Caco-2 (cell line): ENCODE measurements around the gene NRXN3. TPM values are rescaled to one million over a fixed set of nuclear protein-coding genes. Genes with fewer than 3 reads are reported as not detected.

Source experiments
- BruUV-seq: library from RNA; stranded (reverse); fragments of 400-500 nt; replicated peaks from 2 replicates; lab custom pipeline; 2021; lab: Mats Ljungman, UMichigan
- CTCF ChIA-PET: fragments of 300-600 bp; sonication (Branson Sonifier 250); formaldehyde crosslinking; loops from one replicate; lab custom pipeline; 2022; ENCODE audit warnings: antibody characterized with exemption; lab: Charles Lee
- POLR2A ChIA-PET: fragments of 300-600 bp; sonication (Branson Sonifier 250); formaldehyde crosslinking; loops from one replicate; lab custom pipeline; 2022; ENCODE audit warnings: antibody characterized with exemption; lab: Charles Lee
- DNase-seq, 2 experiments: peaks; one replicate each; pipeline versions ENCODE4 v3.0.0 to v3.0.0-alpha.2; 2020 to 2022
- H3K27me3 ChIP-seq: replicated peaks from 2 replicates; pipeline ENCODE4 v1.6.0; 2011; ENCODE audit warnings: low read length; ENCODE audit not compliant: control insufficient read depth, insufficient read depth
- H3K36me3 ChIP-seq: 2 replicates; pipeline ENCODE4 v1.5.1; 2011; ENCODE audit warnings: low read length; ENCODE audit not compliant: control insufficient read depth, insufficient read depth
- H3K4me1 ChIP-seq: fragments of 250-450 bp; sonication (Bioruptor Pico); 2 replicates; pipeline ENCODE4 v1.5.1; 2020; ENCODE audit warnings: mild to moderate bottlenecking
- H3K4me3 ChIP-seq: 2 replicates; pipeline ENCODE4 v1.5.1; 2011; ENCODE audit warnings: low read depth, mild to moderate bottlenecking, control low read depth, low read length
- H3K9me3 ChIP-seq: fragments of 250-450 bp; sonication (Bioruptor Pico); 2 replicates; pipeline ENCODE4 v1.5.1; 2020; ENCODE audit warnings: mild to moderate bottlenecking, moderate library complexity
- H3K27ac Mint-ChIP-seq: one replicate; pipeline ENCODE4 v1.8.0; 2022; ENCODE audit warnings: mixed read lengths; ENCODE audit not compliant: unreplicated experiment
- H3K27me3 Mint-ChIP-seq: one replicate; pipeline ENCODE4 v1.8.0; 2022; ENCODE audit warnings: mixed read lengths; ENCODE audit not compliant: insufficient read depth, unreplicated experiment
- H3K36me3 Mint-ChIP-seq: one replicate; pipeline ENCODE4 v1.8.0; 2022; ENCODE audit warnings: mild to moderate bottlenecking, mixed read lengths; ENCODE audit not compliant: insufficient read depth, unreplicated experiment
- H3K4me1 Mint-ChIP-seq: one replicate; pipeline ENCODE4 v1.8.0; 2022; ENCODE audit warnings: low read depth, mixed read lengths; ENCODE audit not compliant: unreplicated experiment
- H3K4me3 Mint-ChIP-seq: one replicate; pipeline ENCODE4 v1.8.0; 2022; ENCODE audit warnings: mild to moderate bottlenecking, moderate library complexity, mixed read lengths; ENCODE audit not compliant: unreplicated experiment
- H3K9me3 Mint-ChIP-seq: one replicate; pipeline ENCODE4 v1.8.0; 2022; ENCODE audit warnings: mixed read lengths; ENCODE audit not compliant: unreplicated experiment
- intact Hi-C: fragments of 100-400 bp; cut with micrococcal nuclease; formaldehyde crosslinking; loops from one replicate; pipeline ENCODE4 v1.10.0; 2022; ENCODE audit not compliant: unreplicated experiment
- total RNA-seq: library from RNA; stranded (reverse); gene quantifications from 2 replicates; pipeline ENCODE4 v1.2.3, GENCODE V29; 2022
- TF ChIP-seq, protein P1 (sequence below), 2 experiments: fragments of 200-600 bp in 1 of 2; IDR thresholded peaks; 1 replicate in 1 of 2; 2 replicates in 1 of 2; pipeline versions ENCODE4 v1.5.1 to v1.8.0; 2011 to 2022; ENCODE audit warnings: antibody characterized with exemption in 1 of 2, control low read depth in 1 of 2, inconsistent platforms in 1 of 2, low read depth in 1 of 2, low read length in 1 of 2, mild to moderate bottlenecking in 1 of 2, moderate library complexity in 1 of 2; ENCODE audit not compliant: insufficient read depth in 1 of 2, severe bottlenecking in 1 of 2, unreplicated experiment in 1 of 2

NRXN3 gene
- total RNA-seq, 1 experiment from 2014 or later: 12.4 TPM

DNA sequence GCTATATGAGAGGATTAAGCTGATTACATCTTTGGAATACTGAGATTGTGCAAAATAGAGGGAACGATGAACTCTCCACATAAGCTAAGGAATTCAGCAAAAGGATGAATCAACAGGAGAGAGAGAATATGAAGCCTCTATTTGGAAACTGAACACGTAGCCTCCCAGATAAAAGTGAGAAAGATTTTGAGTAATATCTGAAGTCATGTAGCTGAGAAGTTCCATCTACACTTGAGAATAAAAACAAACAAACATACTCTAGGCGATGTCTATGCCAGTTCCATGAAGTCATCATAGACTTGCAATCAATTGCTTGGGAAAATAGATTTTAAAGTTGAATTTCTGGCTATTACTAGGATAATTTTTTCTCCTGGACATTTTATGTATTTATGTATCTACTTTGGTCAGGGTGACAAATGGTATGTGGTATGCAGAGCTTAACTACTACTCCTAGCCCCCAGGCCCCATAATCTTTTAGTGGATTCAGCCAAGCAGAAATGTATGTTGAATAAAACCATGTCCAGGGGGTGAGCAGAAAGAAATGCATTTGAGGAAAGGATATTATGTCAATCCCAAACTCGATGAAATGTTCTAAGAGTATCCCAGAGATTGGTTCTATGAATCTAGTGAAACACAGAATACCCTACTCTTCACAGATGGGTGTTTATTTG is 1413.7 kb downstream of the NRXN3 start:
- Mint-ChIP-seq H3K4me1 (peaks cover 6% of the 10 kb centered on the region), H3K36me3 (no peaks in the 10 kb centered on the region), H3K4me3 (no peak overlapping the region), H3K27me3 (no peaks in the 10 kb centered on the region), H3K27ac (no peak overlapping the region), H3K9me3 (no peaks in the 10 kb centered on the region)
- CTCF ChIA-PET: no interaction called here
- no peaks in the 10 kb centered on the region for H3K27me3 ChIP-seq
- no peaks in the 10 kb centered on the region for H3K36me3 ChIP-seq
- H3K4me3 ChIP-seq: no peak overlapping the region
- DNase-seq: no peak
- H3K9me3 ChIP-seq: no peaks in the 10 kb centered on the region
- intact Hi-C loops: loop anchor here (10.0 kb wide), 1 partner anchor 121 kb away; no protein-coding TSS in a partner anchor
- TF ChIP-seq, protein P1, sequence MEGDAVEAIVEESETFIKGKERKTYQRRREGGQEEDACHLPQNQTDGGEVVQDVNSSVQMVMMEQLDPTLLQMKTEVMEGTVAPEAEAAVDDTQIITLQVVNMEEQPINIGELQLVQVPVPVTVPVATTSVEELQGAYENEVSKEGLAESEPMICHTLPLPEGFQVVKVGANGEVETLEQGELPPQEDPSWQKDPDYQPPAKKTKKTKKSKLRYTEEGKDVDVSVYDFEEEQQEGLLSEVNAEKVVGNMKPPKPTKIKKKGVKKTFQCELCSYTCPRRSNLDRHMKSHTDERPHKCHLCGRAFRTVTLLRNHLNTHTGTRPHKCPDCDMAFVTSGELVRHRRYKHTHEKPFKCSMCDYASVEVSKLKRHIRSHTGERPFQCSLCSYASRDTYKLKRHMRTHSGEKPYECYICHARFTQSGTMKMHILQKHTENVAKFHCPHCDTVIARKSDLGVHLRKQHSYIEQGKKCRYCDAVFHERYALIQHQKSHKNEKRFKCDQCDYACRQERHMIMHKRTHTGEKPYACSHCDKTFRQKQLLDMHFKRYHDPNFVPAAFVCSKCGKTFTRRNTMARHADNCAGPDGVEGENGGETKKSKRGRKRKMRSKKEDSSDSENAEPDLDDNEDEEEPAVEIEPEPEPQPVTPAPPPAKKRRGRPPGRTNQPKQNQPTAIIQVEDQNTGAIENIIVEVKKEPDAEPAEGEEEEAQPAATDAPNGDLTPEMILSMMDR (IDR thresholded peaks at IDR 0.05; ENCODE audit: insufficient read depth in 1 of 2, low read depth in 1 of 2, low read length in 1 of 2, severe bottlenecking in 1 of 2, unreplicated experiment in 1 of 2): no peak
- no TSS peak for BruUV-seq
- POLR2A ChIA-PET: no interaction called here
- peaks cover 31% of the 10 kb centered on the region for H3K4me1 ChIP-seq

DNA sequence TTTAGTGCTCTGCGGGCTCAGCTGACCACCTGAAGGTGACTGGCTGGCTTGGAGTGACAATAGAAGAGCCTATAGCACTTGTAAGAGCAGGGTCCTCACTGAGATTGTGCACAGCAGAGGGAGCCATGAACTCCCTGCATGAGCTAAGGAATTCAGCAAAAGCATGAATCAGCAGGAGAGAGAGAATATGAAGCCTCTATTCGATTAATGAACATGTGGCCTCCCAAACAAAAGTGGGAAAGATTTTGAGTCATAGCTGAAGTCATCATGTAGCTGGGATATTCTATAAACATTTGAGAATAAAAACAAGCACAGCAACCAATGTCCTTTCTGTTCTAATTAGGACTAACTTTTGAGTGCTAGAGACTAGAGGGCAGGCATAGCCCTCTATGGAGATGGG is 1414.5 kb downstream of the NRXN3 start:
- no peak overlapping the region for H3K27ac Mint-ChIP-seq
- no TSS peak for BruUV-seq
- CTCF ChIA-PET: no interaction called here

DNA sequence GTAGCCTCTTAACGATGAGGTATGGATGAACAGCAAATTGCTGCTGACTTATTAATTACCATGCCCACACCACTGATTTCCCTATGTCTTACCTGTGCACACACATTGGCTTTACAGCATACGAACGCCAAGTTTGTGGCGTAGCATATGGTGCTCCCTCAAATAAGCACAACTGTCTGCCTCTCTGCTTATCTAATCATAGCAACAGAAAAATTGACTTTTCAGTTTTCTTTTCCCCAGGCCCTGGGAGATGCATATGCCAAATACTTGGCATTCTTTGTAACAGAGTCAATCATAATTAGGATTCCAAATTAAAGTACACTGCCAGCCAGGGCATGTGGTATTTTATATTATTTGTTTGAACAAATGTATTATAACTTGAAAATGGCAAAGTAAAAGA is 1415.7 kb downstream of the NRXN3 start:
- DNase-seq: no peak
- H3K9me3 ChIP-seq: no peaks in the 10 kb centered on the region
- no TSS peak for BruUV-seq
- TF ChIP-seq, protein P1 (IDR thresholded peaks at IDR 0.05; ENCODE audit: insufficient read depth in 1 of 2, low read depth in 1 of 2, low read length in 1 of 2, severe bottlenecking in 1 of 2, unreplicated experiment in 1 of 2): no peak
- H3K27ac Mint-ChIP-seq: peak overlapping the region; percentile 72
- no peaks in the 10 kb centered on the region for H3K36me3 Mint-ChIP-seq
- intact Hi-C loops: loop anchor here (10.0 kb wide), 1 partner anchor 119 kb away; no protein-coding TSS in a partner anchor
- no peaks in the 10 kb centered on the region for H3K27me3 Mint-ChIP-seq
- H3K36me3 ChIP-seq: no peaks in the 10 kb centered on the region
- peaks cover 31% of the 10 kb centered on the region for H3K4me1 ChIP-seq
- POLR2A ChIA-PET: no interaction called here
- CTCF ChIA-PET: no interaction called here
- no peak overlapping the region for H3K4me3 Mint-ChIP-seq
- H3K9me3 Mint-ChIP-seq: peaks cover 8% of the 10 kb centered on the region
- H3K27me3 ChIP-seq: no peaks in the 10 kb centered on the region
- no peak overlapping the region for H3K4me3 ChIP-seq
- peaks cover 6% of the 10 kb centered on the region for H3K4me1 Mint-ChIP-seq

More for the DNA sequence above, 1414.5 kb downstream of the NRXN3 start:
- Mint-ChIP-seq H3K36me3 (no peaks in the 10 kb centered on the region), H3K4me1 (peaks cover 6% of the 10 kb centered on the region), H3K4me3 (no peak overlapping the region), H3K27me3 (no peaks in the 10 kb centered on the region), H3K9me3 (no peaks in the 10 kb centered on the region)
- H3K36me3 ChIP-seq: no peaks in the 10 kb centered on the region
- POLR2A ChIA-PET: no interaction called here
- no peak overlapping the region for H3K4me3 ChIP-seq
- no peaks in the 10 kb centered on the region for H3K9me3 ChIP-seq
- intact Hi-C loops: loop anchor here (10.0 kb wide), 1 partner anchor 120 kb away; no protein-coding TSS in a partner anchor
- no peaks in the 10 kb centered on the region for H3K27me3 ChIP-seq
- TF ChIP-seq, protein P1 (IDR thresholded peaks at IDR 0.05; ENCODE audit: insufficient read depth in 1 of 2, low read depth in 1 of 2, low read length in 1 of 2, severe bottlenecking in 1 of 2, unreplicated experiment in 1 of 2): no peak
- DNase-seq: no peak
- H3K4me1 ChIP-seq: peaks cover 31% of the 10 kb centered on the region
